IMR-90 (cell line): ENCODE measurements around the gene SMARCD1. TPM values are rescaled to one million over a fixed set of nuclear protein-coding genes. Genes with fewer than 3 reads are reported as not detected.
A peak's percentile ranks its signal among the peaks of the same experiment; 100 is the strongest.

Experiments used
- ATAC-seq: fragments of 200-7000 bp; cut with Tn5 transposase; 2 replicates; pipeline ENCODE4 v1.9.1; 2020; ENCODE audit warnings: low read depth, mild to moderate bottlenecking, moderate library complexity
- BruUV-seq: library from RNA; stranded (reverse); fragments of 400-500 nt; replicated peaks from 2 replicates; lab custom pipeline; 2021; lab: Mats Ljungman, UMichigan
- CTCF ChIA-PET: fragments of 300-600 bp; formaldehyde crosslinking; extraction: SDS; loops from one replicate; lab custom pipeline; 2021; ENCODE audit warnings: antibody characterized with exemption; lab: Yijun Ruan, JAX
- POLR2A ChIA-PET: fragments of 300-600 bp; sonication (Branson Sonifier 250); formaldehyde crosslinking; loops from one replicate; lab custom pipeline; 2022; ENCODE audit warnings: antibody characterized with exemption; ENCODE audit not compliant: unreplicated experiment; lab: Charles Lee
- DNase-seq: peaks from one replicate; pipeline ENCODE4 v3.0.0; 2013
- H2AFZ ChIP-seq: replicated peaks from 2 replicates; pipeline ENCODE3; 2013; ENCODE audit warnings: low read length, mild to moderate bottlenecking; ENCODE audit not compliant: poor library complexity
- H2AK5ac ChIP-seq: 2 replicates; pipeline ENCODE4 v1.6.1; 2013; ENCODE audit warnings: low read depth, low read length, inconsistent platforms
- H2AK9ac ChIP-seq: replicated peaks from 2 replicates; pipeline ENCODE3; 2013; ENCODE audit warnings: mild to moderate bottlenecking, low read depth, low read length, moderate library complexity; ENCODE audit not compliant: poor library complexity
- H2BK120ac ChIP-seq: 2 replicates; pipeline ENCODE4 v1.6.1; 2013; ENCODE audit warnings: low read depth, low read length, inconsistent platforms
- H2BK15ac ChIP-seq: 3 replicates; pipeline ENCODE4 v1.6.1; 2013; ENCODE audit warnings: low read depth, low read length, inconsistent platforms
- H2BK20ac ChIP-seq: 2 replicates; pipeline ENCODE4 v1.6.1; 2013; ENCODE audit warnings: low read depth, mild to moderate bottlenecking, inconsistent platforms, low read length, moderate library complexity
- H2BK5ac ChIP-seq: 2 replicates; pipeline ENCODE4 v1.6.1; 2013; ENCODE audit warnings: mild to moderate bottlenecking, low read depth, low read length, inconsistent platforms; ENCODE audit not compliant: poor library complexity, severe bottlenecking
- H3K14ac ChIP-seq: replicated peaks from 2 replicates; pipeline ENCODE4 v1.6.1; 2013; ENCODE audit warnings: low read depth, low read length, inconsistent platforms
- H3K18ac ChIP-seq: 2 replicates; pipeline ENCODE4 v1.6.1; 2013; ENCODE audit warnings: low read depth, low read length, control low read depth
- H3K23ac ChIP-seq: 2 replicates; pipeline ENCODE4 v1.6.1; 2013; ENCODE audit warnings: low read depth, low read length, inconsistent platforms
- H3K27ac ChIP-seq: 2 replicates; pipeline ENCODE4 v1.5.1; 2013; ENCODE audit warnings: mild to moderate bottlenecking, control low read depth, low read length; ENCODE audit not compliant: insufficient read depth
- H3K27me3 ChIP-seq: 2 replicates; pipeline ENCODE4 v1.6.1; 2013; ENCODE audit warnings: low read length; ENCODE audit not compliant: control insufficient read depth, insufficient read depth
- H3K36me3 ChIP-seq: 2 replicates; pipeline ENCODE4 v1.6.1; 2013; ENCODE audit warnings: low read length, mixed read lengths; ENCODE audit not compliant: control insufficient read depth, insufficient read depth
- H3K4ac ChIP-seq: 2 replicates; pipeline ENCODE4 v1.6.1; 2013; ENCODE audit warnings: low read depth, low read length, inconsistent platforms
- H3K4me1 ChIP-seq: 2 replicates; pipeline ENCODE4 v1.6.1; 2013; ENCODE audit warnings: low read length, mixed read lengths; ENCODE audit not compliant: control insufficient read depth, insufficient read depth
- H3K4me2 ChIP-seq: 2 replicates; pipeline ENCODE4 v1.6.1; 2013; ENCODE audit warnings: low read depth, mild to moderate bottlenecking, control low read depth, low read length, moderate library complexity
- H3K4me3 ChIP-seq: 2 replicates; pipeline ENCODE4 v1.5.1; 2013; ENCODE audit warnings: low read depth, mild to moderate bottlenecking, control low read depth, low read length, moderate library complexity; ENCODE audit not compliant: insufficient read depth
- H3K56ac ChIP-seq: 2 replicates; pipeline ENCODE4 v1.6.1; 2013; ENCODE audit warnings: low read length, inconsistent platforms; ENCODE audit not compliant: insufficient read depth; ENCODE audit errors: extremely low read depth
- H3K79me1 ChIP-seq, 2 experiments: 2 replicates each; pipeline ENCODE4 v1.6.1; 2013; ENCODE audit warnings: low read length in 2 of 2, inconsistent platforms in 1 of 2, low read depth in 1 of 2
- H3K9ac ChIP-seq: 2 replicates; pipeline ENCODE4 v1.6.1; 2013; ENCODE audit warnings: low read depth, low read length, control low read depth
- H3K9me1 ChIP-seq: 2 replicates; pipeline ENCODE4 v1.6.1; 2013; ENCODE audit warnings: low read length, inconsistent platforms; ENCODE audit not compliant: insufficient read depth
- H3K9me3 ChIP-seq: 2 replicates; pipeline ENCODE4 v1.6.1; 2013; ENCODE audit warnings: low read length; ENCODE audit not compliant: control insufficient read depth, insufficient read depth
- H4K20me1 ChIP-seq: 2 replicates; pipeline ENCODE4 v1.6.1; 2013; ENCODE audit warnings: low read length, inconsistent platforms; ENCODE audit not compliant: insufficient read depth
- H4K5ac ChIP-seq: 2 replicates; pipeline ENCODE4 v1.6.1; 2013; ENCODE audit warnings: mild to moderate bottlenecking, low read depth, low read length, control low read depth
- H4K8ac ChIP-seq, 2 experiments: 2 replicates each; pipeline ENCODE4 v1.6.1; 2013; ENCODE audit warnings: low read depth in 2 of 2, low read length in 2 of 2, control low read depth in 1 of 2, inconsistent platforms in 1 of 2
- H4K91ac ChIP-seq: 2 replicates; pipeline ENCODE4 v1.6.1; 2013; ENCODE audit warnings: low read depth, low read length, inconsistent platforms; ENCODE audit not compliant: insufficient read depth
- MAFK ChIP-seq: IDR thresholded peaks from 2 replicates; pipeline ENCODE4 v1.6.1; 2012; ENCODE audit warnings: low read depth, low read length, improper control_type of control experiment
- RFX5 ChIP-seq: IDR thresholded peaks from 2 replicates; pipeline ENCODE4 v1.8.0; 2012; ENCODE audit warnings: low read depth, mild to moderate bottlenecking, low read length, moderate library complexity
- SMC3 ChIP-seq: fragments of 150-350 bp; IDR thresholded peaks from 2 replicates; pipeline ENCODE4 v1.6.1; 2016; ENCODE audit warnings: low read depth, mild to moderate bottlenecking, antibody characterized with exemption, low read length, moderate library complexity
- WGBS, 2 experiments: methylation state at CpG; one replicate each; pipeline versions ENCODE4 v1.1.5 to v1.1.7; 2013; ENCODE audit warnings: missing lambda C conversion rate in 2 of 2; ENCODE audit not compliant: insufficient read length in 1 of 2; ENCODE audit errors: extremely low coverage in 2 of 2; 5-methylcytosine and 5-hydroxymethylcytosine counted together
- dilution Hi-C: fragments of 300-500 bp; cut with HindIII; formaldehyde crosslinking; loops from one replicate; pipeline ENCODE4 v1.14.3; 2018; ENCODE audit warnings: low sequenced_read_pairs; ENCODE audit not compliant: unreplicated experiment
- in situ Hi-C: fragments of 300-500 bp; cut with MboI; formaldehyde crosslinking; loops from 3 replicates; pipeline ENCODE4 v1.14.3; 2019; ENCODE audit warnings: low sequenced_read_pairs, inconsistent platforms, mixed read lengths
- intact Hi-C: fragments of 100-400 bp; cut with micrococcal nuclease; formaldehyde crosslinking; loops from 2 replicates; pipeline ENCODE4 v1.10.0; 2022
- polyA plus RNA-seq, 3 experiments: library from polyadenylated mRNA; depleted of rRNA; stranded (reverse); fragments of >200 nt; gene quantifications; 2 replicates each; pipeline ENCODE4 v1.2.3, GENCODE V29; 2012; ENCODE audit warnings: low replicate concordance in 1 of 3
- total RNA-seq: library from RNA; depleted of rRNA; stranded (reverse); fragments of >200 nt; gene quantifications from 2 replicates; pipeline ENCODE4 v1.2.3, GENCODE V29; 2012
- TF ChIP-seq, protein P1 (sequence below): conservative IDR thresholded peaks from 2 replicates; pipeline ENCODE4 v1.5.1; 2012; ENCODE audit warnings: mild to moderate bottlenecking, low read depth, low read length, improper control_type of control experiment

SMARCD1 gene
- total and polyA plus RNA-seq, 2 of the 4 experiments (the other 2 are of a cell fraction) = 28.1 to 47.9 TPM

GRCh38 chr12:50087151-50087550 lies 2.0 kb downstream of the SMARCD1 start:
- dilution Hi-C loops = no loop called here
- H2BK120ac ChIP-seq = no peak overlapping the region
- POLR2A ChIA-PET = no interaction called here
- H3K36me3 ChIP-seq = peaks cover 30% of the 10 kb centered on the region
- H4K5ac ChIP-seq = no peak overlapping the region
- H3K14ac ChIP-seq = no peak overlapping the region
- CTCF ChIA-PET = interaction anchor here (0.9 kb wide), 1 partner anchor 25 kb away, joined by 4 read pairs; the partner anchor contains the start of gene COX14
- no peak for TF ChIP-seq RFX5
- TF ChIP-seq, protein P1, sequence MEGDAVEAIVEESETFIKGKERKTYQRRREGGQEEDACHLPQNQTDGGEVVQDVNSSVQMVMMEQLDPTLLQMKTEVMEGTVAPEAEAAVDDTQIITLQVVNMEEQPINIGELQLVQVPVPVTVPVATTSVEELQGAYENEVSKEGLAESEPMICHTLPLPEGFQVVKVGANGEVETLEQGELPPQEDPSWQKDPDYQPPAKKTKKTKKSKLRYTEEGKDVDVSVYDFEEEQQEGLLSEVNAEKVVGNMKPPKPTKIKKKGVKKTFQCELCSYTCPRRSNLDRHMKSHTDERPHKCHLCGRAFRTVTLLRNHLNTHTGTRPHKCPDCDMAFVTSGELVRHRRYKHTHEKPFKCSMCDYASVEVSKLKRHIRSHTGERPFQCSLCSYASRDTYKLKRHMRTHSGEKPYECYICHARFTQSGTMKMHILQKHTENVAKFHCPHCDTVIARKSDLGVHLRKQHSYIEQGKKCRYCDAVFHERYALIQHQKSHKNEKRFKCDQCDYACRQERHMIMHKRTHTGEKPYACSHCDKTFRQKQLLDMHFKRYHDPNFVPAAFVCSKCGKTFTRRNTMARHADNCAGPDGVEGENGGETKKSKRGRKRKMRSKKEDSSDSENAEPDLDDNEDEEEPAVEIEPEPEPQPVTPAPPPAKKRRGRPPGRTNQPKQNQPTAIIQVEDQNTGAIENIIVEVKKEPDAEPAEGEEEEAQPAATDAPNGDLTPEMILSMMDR = no peak
- no peak for TF ChIP-seq SMC3
- peak; percentile 64 for TF ChIP-seq MAFK
- H2BK20ac ChIP-seq = no peak overlapping the region
- no peaks in the 10 kb centered on the region for H3K9me3 ChIP-seq
- ATAC-seq (no peak), DNase-seq (no peak)
- H3K56ac ChIP-seq = no peak overlapping the region
- no peak overlapping the region for H2AFZ ChIP-seq
- no peak overlapping the region for H2BK5ac ChIP-seq
- H3K4me2 ChIP-seq = no peak overlapping the region
- WGBS, 2 experiments = no CpG with 5 or more reads among the region's 9 CpGs
- no peaks in the 10 kb centered on the region for H3K27me3 ChIP-seq
- intact Hi-C loops = loop anchor here (5.0 kb wide), 1 partner anchor 80 kb away; the partner anchor contains the start of gene CERS5
- no peak overlapping the region for H2BK15ac ChIP-seq
- H4K20me1 ChIP-seq = peaks cover 25% of the 10 kb centered on the region
- no peak overlapping the region for H3K27ac ChIP-seq
- H3K18ac ChIP-seq = no peak overlapping the region
- in situ Hi-C loops = no loop called here
- no peak overlapping the region for H3K9ac ChIP-seq
- peak overlapping the region; percentile 22; the same call in 1 of the 2 replicates for H3K23ac ChIP-seq
- no peak overlapping the region for H3K4me3 ChIP-seq
- peaks cover 16 to 46% of the 10 kb centered on the region in 2 experiments for H3K79me1 ChIP-seq
- peaks cover 7% of the 10 kb centered on the region for H3K4me1 ChIP-seq
- peak overlapping the region; percentile 5; the same call in 1 of the 2 replicates for H2AK5ac ChIP-seq
- H4K91ac ChIP-seq = no peak overlapping the region
- peak overlapping the region in 1 of 2 experiments; percentile 6; a peak in 1 of 4 replicates for H4K8ac ChIP-seq
- no peaks in the 10 kb centered on the region for H3K9me1 ChIP-seq
- no peak overlapping the region for H2AK9ac ChIP-seq
- H3K4ac ChIP-seq = peak overlapping the region; percentile 4; the same call in 1 of the 2 replicates
- no TSS peak for BruUV-seq
